Heart right ventricle (tissue), 16 donors: ENCODE results near the gene OPN3. TPM values are rescaled to one million over a fixed set of nuclear protein-coding genes. Genes with fewer than 3 reads are reported as not detected.

Experiments used
- ATAC-seq, 8 donors: fragments of 200-7000 bp; cut with Tn5 transposase; one replicate each; pipeline ENCODE4 v1.9.1; 2020; ENCODE audit warnings: mild to moderate bottlenecking in 8 of 8, moderate library complexity in 8 of 8, moderate number of reproducible peaks in 1 of 8
- DNase-seq, 2 donors: peaks; one replicate each; pipeline ENCODE4 v3.0.0-alpha.2; 2020
- H3K27ac ChIP-seq, 10 donors: fragments of 200-600 bp; sonication (generic) in 2 of 10; one replicate each; pipeline versions ENCODE4 v1.5.0 to v1.8.0; 2020 to 2022; ENCODE audit warnings: mild to moderate bottlenecking in 3 of 10
- H3K27me3 ChIP-seq, 7 donors: fragments of 200-600 bp; one replicate each; pipeline ENCODE4 v1.8.0; 2021 to 2022; ENCODE audit warnings: mild to moderate bottlenecking in 2 of 7
- H3K36me3 ChIP-seq, 9 donors: fragments of 200-600 bp; sonication (generic) in 1 of 9; one replicate each; pipeline versions ENCODE4 v1.5.0 to v1.8.0; 2020 to 2022; ENCODE audit warnings: mild to moderate bottlenecking in 2 of 9
- H3K4me1 ChIP-seq, 9 donors: fragments of 200-600 bp; sonication (generic) in 1 of 9; one replicate each; pipeline versions ENCODE4 v1.5.0 to v1.8.0; 2020 to 2022; ENCODE audit warnings: mild to moderate bottlenecking in 4 of 9
- H3K4me3 ChIP-seq, 10 donors: fragments of 200-600 bp; sonication (generic) in 2 of 10; one replicate each; pipeline versions ENCODE4 v1.5.0 to v1.8.0; 2020 to 2022; ENCODE audit warnings: mild to moderate bottlenecking in 7 of 10, moderate library complexity in 2 of 10
- H3K9me3 ChIP-seq, 11 donors: fragments of 200-600 bp in 10 of 11; sonication (generic) in 2 of 11; one replicate each; pipeline versions ENCODE4 v1.5.0 to v1.8.0; 2013 to 2022; ENCODE audit warnings: mild to moderate bottlenecking in 2 of 11, control low read depth in 1 of 11, moderate library complexity in 1 of 11
- CTCF ChIP-seq, 9 donors: fragments of 200-600 bp; sonication (generic) in 2 of 9; IDR thresholded peaks; one replicate each; pipeline versions ENCODE4 v1.5.0 to v1.8.0; 2021 to 2022; ENCODE audit warnings: antibody characterized with exemption in 9 of 9, mild to moderate bottlenecking in 5 of 9, moderate library complexity in 1 of 9
- WGBS, 2 donors: extraction: QIAGEN DNeasy Blood & Tissue Kit; methylation state at CpG; one replicate each; pipeline ENCODE4 v1.1.7; 2013; ENCODE audit warnings: inconsistent platforms in 1 of 2; 5-methylcytosine and 5-hydroxymethylcytosine counted together
- intact Hi-C, 10 donors: fragments of 100-400 bp; cut with DNase I; formaldehyde crosslinking; loops; one replicate each; pipeline versions ENCODE4 v1.11.1 to v1.14.2; 2022
- polyA plus RNA-seq, 2 donors: library from polyadenylated mRNA; stranded (reverse); fragments of 200-250 nt; gene quantifications; one replicate each; pipeline ENCODE4 v1.2.3, GENCODE V29; 2013
- total RNA-seq, 10 donors: library from RNA; stranded (reverse); fragmentation: NEBNext Ultra II Directional in 3 of 10; extraction: Animal tissue kit (Norgen Biotek cat#: 25700) in 3 of 10; gene quantifications; one replicate each; pipeline versions ENCODE4 v1.2.1 to v1.2.4, GENCODE V29; 2021 to 2023
- donor health status: Arrhythmogenic right ventricular cardiomyopathy.
- donor health status: ischemic (EF 13 %, LVEDD 7.1; RV severe dilation, severe dysfunction).
- donor health status: healthy with polysubstance abuse.
- donor health status: DM: no; HTN: yes; CAD: no.
- donor health status: DM: no; HTN: no; CAD: no.
- donor health status: ischemic (EF 25% LVEDD 6.9; RV normal size, moderate dysfunction).
- donor health status: ischemic (EF 25% LVEDD 5.7; RV mildly dilated, moderate dysfunction).
- donor health status: healthy.
- donor health status: DM: yes; HTN: yes; CAD: no.
- donor health status: Ischemic cardiomyopathy.
- donor health status: ischemic (EF 35%, LVEDD 5.7; RV mildly dilated, moderate dysfunction).
- donor health status: nonischemic (EF 11% LVEDD 7.7; RV severe dilation, severe dysfunction).
- donor health status: DM: yes; HTN: yes; CAD: no.
- donor health status: PGD.
- donor health status: ischemic (EF 29% LVEDD 5.4; RV normal size, mild dysfunction).
- donor health status: nonischemic (EF 23%, LVEDD 6.1; RV moderate dilation, normal function).

OPN3 gene
- total and polyA plus RNA-seq, 12 donors, result 3.3 to 9.1 (median 5.2) TPM

- ATAC-seq (no peak), DNase-seq (no peak)
- TF ChIP-seq CTCF (IDR thresholded peaks at IDR 0.05), result no peak
- 82 to 83% methylated on average over 7 of the region's 7 CpGs for WGBS, 2 donors
- Histone ChIP-seq H3K4me3 (no peak overlapping the region), H3K27ac (no peak overlapping the region), H3K27me3 (peaks cover 0 to 4% (median 0%) of the 10 kb centered on the region in 7 donors), H3K4me1 (no peaks in the 10 kb centered on the region), H3K9me3 (peaks cover 0 to 20% (median 0%) of the 10 kb centered on the region in 11 donors), H3K36me3 (no peaks in the 10 kb centered on the region)
- intact Hi-C loops, result loop anchor here in 1 of 10 donors (10.0 kb wide), 1 partner anchor 199 kb away; the partner anchor contains the start of gene EXO1
These were observed 6.0 kb upstream of the OPN3 start for GRCh38 chr1:241646201-241646600.

GRCh38 chr1:241645199-241645598 is 5.0 kb upstream of the OPN3 start:
- intact Hi-C loops, result loop anchor here in 1 of 10 donors (10.0 kb wide), 1 partner anchor 200 kb away; the partner anchor contains the start of gene EXO1
- Histone ChIP-seq H3K4me1 (peaks cover 0 to 5% (median 0%) of the 10 kb centered on the region in 9 donors), H3K27ac (no peak overlapping the region), H3K4me3 (no peak overlapping the region), H3K9me3 (peaks cover 0 to 20% (median 0%) of the 10 kb centered on the region in 11 donors), H3K36me3 (no peaks in the 10 kb centered on the region), H3K27me3 (peaks cover 0 to 4% (median 0%) of the 10 kb centered on the region in 7 donors)
- ATAC-seq (no peak), DNase-seq (no peak)
- TF ChIP-seq CTCF (IDR thresholded peaks at IDR 0.05), result no peak
- 65 to 66% methylated on average over 4 of the region's 4 CpGs for WGBS, 2 donors

DNA sequence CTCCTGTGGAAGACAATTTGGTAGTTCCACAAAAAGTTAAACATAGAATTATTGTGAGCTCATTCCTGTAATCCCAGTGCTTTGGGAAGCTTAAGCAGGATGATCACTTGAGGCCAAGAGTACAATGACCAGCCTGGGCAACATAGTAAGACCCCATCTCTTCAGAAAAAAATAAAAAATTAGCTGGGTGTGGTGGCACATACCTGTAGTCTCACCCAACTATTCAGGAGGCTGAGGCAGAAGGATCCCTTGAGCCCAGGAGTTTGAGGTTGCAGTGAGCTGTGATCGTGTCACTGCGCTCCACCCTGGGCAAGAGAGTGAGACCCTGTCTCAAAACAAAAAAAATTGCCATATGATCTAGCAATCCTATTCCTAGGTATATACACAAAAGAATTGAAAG is 4.1 kb upstream of the OPN3 start:
- H3K4me3 ChIP-seq, result no peak overlapping the region
- no peak overlapping the region for H3K27ac ChIP-seq
- peaks cover 0 to 1% (median 0%) of the 10 kb centered on the region in 7 donors for H3K27me3 ChIP-seq
- H3K4me1 ChIP-seq, result peaks cover 0 to 7% (median under 1%) of the 10 kb centered on the region in 9 donors
- 93 to 97% methylated on average over 2 of the region's 2 CpGs for WGBS, 2 donors
- peaks cover 0 to 20% (median 0%) of the 10 kb centered on the region in 11 donors for H3K9me3 ChIP-seq
- no peak for DNase-seq
- H3K36me3 ChIP-seq, result no peaks in the 10 kb centered on the region
- no peak for ATAC-seq
- TF ChIP-seq CTCF (IDR thresholded peaks at IDR 0.05), result no peak
- intact Hi-C loops, result loop anchor here in 2 of 10 donors (5.0 to 10.0 kb wide), 2 partner anchors 127 to 201 kb away; partner anchors contain the start of genes EXO1 (in 1 of the 2) and FH (in 1 of the 2)

- no peaks in the 10 kb centered on the region for H3K27me3 ChIP-seq
- no peak for TF ChIP-seq CTCF (IDR thresholded peaks at IDR 0.05)
- DNase-seq (no peak), ATAC-seq (no peak)
- H3K4me1 ChIP-seq, result peaks cover 0 to 23% (median 12%) of the 10 kb centered on the region in 9 donors
- WGBS, 2 donors, result 94 to 96% methylated on average over 1 of the region's 1 CpG
- H3K9me3 ChIP-seq, result peaks cover 0 to 20% (median 0%) of the 10 kb centered on the region in 11 donors
- H3K36me3 ChIP-seq, result no peaks in the 10 kb centered on the region
- intact Hi-C loops, result loop anchor here in 2 of 10 donors (5.0 to 10.0 kb wide), 2 partner anchors 125 to 202 kb away; partner anchors contain the start of genes EXO1 (in 1 of the 2) and FH (in 1 of the 2)
- H3K27ac ChIP-seq, result no peak overlapping the region
- H3K4me3 ChIP-seq, result no peak overlapping the region
These were observed 2.4 kb upstream of the OPN3 start for GRCh38 chr1:241642593-241642944.
